Stimulated activated CD4-positive, alpha-beta T cell treated with anti-CD3 and anti-CD28 coated beads, Interleukin-15, amount 100 ng/mL, for 24 hours (primary cell): ENCODE measurements around the gene ENTREP1.
A peak's percentile ranks its signal among the peaks of the same experiment; 100 is the strongest.
"Not testable (repeated sequence)": the region's sequence is repeated elsewhere in the genome, so short reads cannot be mapped to it uniquely, and the experiment has no call there.

ENCODE experiments used
- DNase-seq: peaks from one replicate; pipeline ENCODE4 v3.0.0-alpha.2; 2020

The ENTREP1 gene

GRCh38 chr9:69376651-69377050 is 51.6 kb downstream of the ENTREP1 start:
- DNase-seq: no peak

- DNase-seq: no peak
Measured at GRCh38 chr9:69377291-69377690, 52.3 kb downstream of the ENTREP1 start.

GRCh38 chr9:69377981-69378380 is 53.0 kb downstream of the ENTREP1 start:
- no peak for DNase-seq

DNA sequence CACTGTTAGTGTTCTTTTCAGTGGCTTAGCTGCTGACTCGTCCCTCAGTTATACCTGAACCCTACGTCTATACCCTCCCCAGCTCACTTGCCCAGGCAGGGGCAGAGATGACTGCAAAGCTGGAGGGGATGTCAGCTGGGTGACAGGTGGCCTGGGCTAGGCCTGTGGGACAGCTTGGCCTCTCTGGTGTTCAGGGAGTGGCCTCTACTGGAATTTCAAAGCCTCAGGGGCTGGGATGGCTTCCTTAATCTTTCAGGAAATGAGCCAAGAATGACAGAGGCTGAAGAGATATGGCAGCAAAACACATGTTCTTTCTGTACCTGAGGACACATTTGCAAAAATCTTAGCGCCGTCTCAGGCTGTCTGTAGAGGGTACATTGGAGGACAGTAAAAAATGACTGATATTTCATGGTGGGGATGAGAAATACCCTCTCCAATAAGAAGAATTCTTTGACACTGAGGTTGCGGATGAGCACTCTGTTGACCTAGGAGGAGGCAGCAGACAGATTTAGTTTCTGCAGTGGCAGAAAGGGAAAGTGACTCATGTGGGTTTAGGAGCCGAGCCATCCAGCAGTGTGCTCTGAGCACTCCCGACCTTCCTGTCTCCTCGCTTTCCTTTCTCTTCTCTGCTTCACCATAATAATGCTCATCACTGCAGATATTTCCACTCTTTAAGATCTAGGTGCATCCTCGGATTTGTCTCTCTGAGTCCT is 54.4 kb downstream of the ENTREP1 start:
- no peak for DNase-seq

DNA sequence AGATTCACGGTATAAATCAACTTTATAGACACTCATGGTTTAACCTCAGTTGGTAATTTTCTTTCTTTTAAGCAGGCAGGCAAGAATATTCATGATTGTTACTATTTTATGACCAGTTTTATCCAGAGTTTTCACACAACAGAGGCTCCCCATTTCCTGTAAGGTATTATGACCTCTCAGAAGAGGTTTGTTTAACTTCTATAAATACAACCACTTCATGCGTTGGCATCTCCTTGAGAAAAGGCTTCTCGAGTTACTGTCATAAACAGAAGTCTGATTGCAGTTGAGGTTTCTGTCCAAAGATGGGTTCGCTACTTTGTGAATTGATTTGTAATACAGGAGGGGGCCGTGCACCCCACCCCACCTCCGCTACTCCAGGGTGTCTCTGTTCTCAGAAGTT is 55.3 kb downstream of the ENTREP1 start:
- DNase-seq: no peak

DNA sequence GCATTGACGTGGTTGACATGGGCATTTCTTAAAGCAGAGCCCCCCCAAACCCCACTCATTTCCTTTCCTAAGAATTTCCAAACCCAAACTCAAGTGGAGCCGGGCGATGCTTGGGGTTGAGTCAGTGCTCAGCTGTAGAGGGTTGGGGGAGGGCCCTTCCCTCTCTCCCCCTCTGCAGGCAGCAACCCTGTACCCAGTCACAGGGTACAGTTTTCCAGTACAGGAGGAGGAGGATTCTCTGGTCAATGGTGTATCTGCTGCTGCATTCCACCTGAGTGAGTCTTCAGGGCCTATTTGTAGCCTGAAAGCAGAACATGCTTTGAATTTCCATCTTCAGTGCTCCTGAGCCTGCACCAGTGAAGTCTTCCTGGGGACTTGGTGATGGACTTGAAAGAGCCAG is 55.8 kb downstream of the ENTREP1 start:
- DNase-seq: no peak

DNA sequence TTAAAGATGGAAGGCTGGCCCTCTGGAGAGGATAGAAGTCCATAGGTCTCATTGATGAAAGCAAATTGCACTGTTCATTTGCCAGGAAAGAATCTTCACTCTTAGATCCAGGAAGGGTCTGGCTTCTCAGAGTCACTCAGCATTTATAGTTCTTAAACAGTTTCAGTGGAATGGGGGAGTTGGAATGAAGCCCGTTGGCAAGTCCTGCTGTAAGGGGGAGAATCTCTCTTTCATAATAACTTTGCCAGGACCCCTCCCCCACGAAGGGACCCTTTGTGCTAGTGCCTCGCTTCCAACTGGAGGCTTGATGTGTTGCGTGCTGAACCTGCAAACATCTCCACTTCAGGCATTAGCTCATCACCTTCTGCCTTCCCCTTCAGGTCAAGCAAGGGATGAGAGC is 57.1 kb downstream of the ENTREP1 start:
- DNase-seq: no peak

- no peak for DNase-seq
Measured at GRCh38 chr9:69385581-69386033, 60.6 kb downstream of the ENTREP1 start.

GRCh38 chr9:69386651-69387050 is 61.6 kb downstream of the ENTREP1 start:
- no peak for DNase-seq

DNA sequence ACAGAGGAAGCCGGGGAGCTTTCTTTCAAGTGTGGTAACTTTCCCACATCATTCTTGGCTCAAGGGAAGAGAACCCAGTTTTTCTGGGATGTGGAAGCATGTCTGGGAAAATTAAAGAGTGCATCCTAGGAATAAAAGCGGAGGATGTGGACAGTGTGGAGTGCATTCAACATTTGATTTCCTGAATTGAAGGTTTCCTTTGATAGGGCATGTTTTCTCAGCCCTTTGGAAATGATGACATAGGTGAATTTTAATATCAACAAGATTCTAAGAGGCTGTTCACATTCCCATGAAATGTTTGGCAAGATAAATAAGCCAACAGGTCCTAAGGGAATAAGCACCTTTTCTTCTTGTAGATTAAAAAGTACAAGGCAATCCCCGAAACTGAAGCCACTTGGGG is 63.6 kb downstream of the ENTREP1 start:
- DNase-seq: no peak

GRCh38 chr9:69389437-69389995 is 64.5 kb downstream of the ENTREP1 start:
- no peak for DNase-seq

DNA sequence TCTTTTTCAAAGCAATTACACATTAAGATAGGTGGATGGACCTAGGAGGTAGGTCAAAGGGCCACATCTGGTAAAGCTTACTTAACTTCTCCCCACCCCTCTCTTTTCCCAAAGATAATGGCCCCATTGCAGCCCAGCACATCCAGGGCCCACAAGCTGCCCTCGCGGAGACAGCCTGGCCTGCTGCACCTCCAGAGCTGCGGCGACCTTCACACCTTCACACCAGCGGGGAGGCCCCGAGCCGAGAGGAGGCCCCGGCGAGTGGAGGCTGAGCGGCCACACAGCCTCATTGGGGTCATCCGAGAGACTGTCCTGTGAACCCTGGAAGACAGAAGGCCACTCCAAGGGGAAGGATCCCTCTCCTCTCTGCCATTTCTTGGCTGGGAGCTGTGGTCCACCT is 66.5 kb downstream of the ENTREP1 start:
- DNase-seq: no peak

DNA sequence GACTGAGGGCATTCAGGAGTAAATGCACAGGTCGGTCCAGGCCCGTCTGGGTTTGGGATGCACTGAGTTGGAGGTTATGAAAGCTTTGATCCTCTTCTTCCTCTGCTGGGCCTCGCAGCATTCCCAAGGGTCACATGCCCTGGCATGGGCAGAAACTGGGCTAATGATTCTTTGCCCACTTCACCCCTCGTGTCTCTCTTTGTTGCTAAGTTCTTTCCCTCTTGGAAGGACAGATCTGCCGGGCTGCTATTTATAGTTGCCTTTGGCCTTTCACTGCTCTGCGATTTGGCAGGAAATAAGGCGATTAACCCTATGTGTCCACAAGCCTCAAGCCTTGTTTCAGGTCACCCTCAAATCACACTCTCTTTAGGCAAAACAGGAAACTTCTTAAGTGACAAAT is 66.9 kb downstream of the ENTREP1 start:
- DNase-seq: no peak

- no peak for DNase-seq
Measured at GRCh38 chr9:69392826-69393225, 67.8 kb downstream of the ENTREP1 start.

GRCh38 chr9:69393425-69393824 is 68.4 kb downstream of the ENTREP1 start:
- no peak for DNase-seq

GRCh38 chr9:69395718-69396117 is 70.7 kb downstream of the ENTREP1 start:
- DNase-seq: no peak

DNA sequence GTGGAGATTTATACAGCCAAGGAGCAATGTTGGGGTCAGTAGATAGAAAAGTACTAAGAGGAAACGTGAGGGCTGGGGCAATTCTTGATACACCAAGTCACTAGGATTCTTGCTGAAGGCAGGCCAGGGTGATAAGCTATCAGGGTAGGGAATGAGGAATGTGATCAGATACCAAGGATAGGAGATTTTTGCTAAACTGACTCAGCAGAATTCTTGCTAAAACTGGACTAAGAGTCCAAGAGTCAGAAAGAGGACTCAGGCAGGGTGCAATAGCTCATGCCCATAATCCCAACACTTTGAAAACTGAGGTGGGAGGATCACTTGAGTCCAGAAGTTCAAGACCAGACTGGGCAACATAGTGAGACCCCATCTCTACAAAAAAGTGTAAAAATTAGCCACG is 71.7 kb downstream of the ENTREP1 start:
- DNase-seq: no peak

GRCh38 chr9:69397384-69398214 is 72.6 kb downstream of the ENTREP1 start:
- no peak for DNase-seq

GRCh38 chr9:69400470-69400869 is 75.5 kb downstream of the ENTREP1 start:
- no peak for DNase-seq

DNA sequence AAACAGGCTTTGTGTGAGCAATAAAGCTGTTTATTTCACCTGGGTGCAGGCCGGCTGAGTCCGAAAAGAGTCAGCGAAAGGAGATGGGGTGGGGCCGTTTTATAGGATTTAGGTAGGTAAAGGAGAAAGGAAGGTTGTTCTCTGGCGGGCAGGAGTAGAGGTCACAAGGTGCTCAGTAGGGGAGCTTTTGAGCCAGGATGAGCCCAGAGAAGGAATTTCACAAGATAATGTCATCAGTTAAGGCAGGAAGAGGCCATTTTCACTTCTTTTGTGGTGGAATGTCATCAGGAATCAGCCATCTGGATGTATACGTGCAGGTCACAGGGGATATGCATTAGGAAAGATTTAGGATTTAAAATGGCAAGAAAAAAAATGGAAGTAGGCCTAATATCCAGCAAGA is 84.9 kb downstream of the ENTREP1 start:
- not testable (repeated sequence) for DNase-seq

GRCh38 chr9:69411246-69411645 is 86.2 kb downstream of the ENTREP1 start:
- no peak for DNase-seq

- no peak for DNase-seq
Measured at GRCh38 chr9:69411931-69412740, 87.1 kb downstream of the ENTREP1 start.

DNA sequence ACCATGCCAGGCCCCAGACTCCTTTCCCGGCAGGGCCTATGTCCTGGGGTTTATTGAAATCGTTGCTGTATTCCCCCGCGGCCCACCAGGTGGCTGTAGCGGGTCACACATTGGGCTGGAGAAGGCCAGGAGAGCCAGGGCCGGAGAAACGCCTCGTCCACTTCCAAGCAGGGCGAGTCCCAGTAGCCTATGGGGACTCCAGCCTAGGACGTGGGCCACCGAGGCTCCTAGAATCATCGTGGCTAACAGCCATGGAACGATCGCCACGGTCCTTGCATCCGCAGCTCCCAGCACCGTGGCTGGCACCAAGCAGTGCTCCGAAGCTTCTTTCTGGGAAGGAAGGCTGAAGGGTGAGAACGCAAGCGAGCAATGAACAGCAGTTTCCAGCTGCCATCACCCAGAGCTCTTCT is 87.7 kb downstream of the ENTREP1 start:
- DNase-seq: peak; percentile 9
